Mesenchymal stem cell (in vitro differentiated cells and primary cell): ENCODE measurements around the gene PUS10.

ENCODE experiments used
- DNase-seq: peaks from one replicate; pipeline ENCODE4 v3.0.0-alpha.2; 2013
- H2AFZ ChIP-seq: one replicate; pipeline ENCODE4 v1.6.1; 2013; ENCODE audit warnings: low read depth, mild to moderate bottlenecking, control low read depth, inconsistent platforms, low read length, moderate library complexity
- H2AK5ac ChIP-seq: 2 replicates; pipeline ENCODE4 v1.6.1; 2013; ENCODE audit warnings: low read length, moderate library complexity, mild to moderate bottlenecking, inconsistent platforms; ENCODE audit not compliant: severe bottlenecking
- H2BK120ac ChIP-seq: one replicate; pipeline ENCODE4 v1.6.1; 2013; ENCODE audit warnings: low read depth, mild to moderate bottlenecking, inconsistent platforms, low read length, moderate library complexity
- H2BK12ac ChIP-seq, 2 experiments: one replicate each; pipeline ENCODE4 v1.6.1; 2013; ENCODE audit warnings: inconsistent platforms in 2 of 2, low read length in 2 of 2, mild to moderate bottlenecking in 2 of 2, moderate library complexity in 2 of 2, control low read depth in 1 of 2
- H2BK15ac ChIP-seq: one replicate; pipeline ENCODE4 v1.6.1; 2013; ENCODE audit warnings: mild to moderate bottlenecking, low read depth, inconsistent platforms; ENCODE audit not compliant: poor library complexity, severe bottlenecking
- H2BK5ac ChIP-seq: 2 replicates; pipeline ENCODE4 v1.6.1; 2013; ENCODE audit warnings: low read depth, mild to moderate bottlenecking, low read length, control low read depth, inconsistent platforms; ENCODE audit not compliant: poor library complexity, severe bottlenecking
- H3K14ac ChIP-seq, 2 experiments: one replicate each; pipeline ENCODE4 v1.6.1; 2013; ENCODE audit warnings: inconsistent platforms in 2 of 2, low read length in 2 of 2, control low read depth in 1 of 2, mild to moderate bottlenecking in 1 of 2, moderate library complexity in 1 of 2
- H3K18ac ChIP-seq, 2 experiments: one replicate each; pipeline ENCODE4 v1.6.1; 2013; ENCODE audit warnings: inconsistent platforms in 2 of 2, low read length in 2 of 2, control low read depth in 1 of 2, low read depth in 1 of 2, mild to moderate bottlenecking in 1 of 2
- H3K23ac ChIP-seq, 2 experiments: one replicate each; pipeline ENCODE4 v1.6.1; 2013; ENCODE audit warnings: inconsistent platforms in 2 of 2, low read length in 2 of 2, mild to moderate bottlenecking in 2 of 2, moderate library complexity in 2 of 2, control low read depth in 1 of 2
- H3K27ac ChIP-seq: 2 replicates; pipeline ENCODE4 v1.5.1; 2013; ENCODE audit warnings: mild to moderate bottlenecking, moderate library complexity, low read length, control low read depth, inconsistent platforms; ENCODE audit not compliant: poor library complexity, severe bottlenecking
- H3K27me3 ChIP-seq, 2 experiments: 2 replicates each; pipeline versions ENCODE4 v1.6.1 to v1.7.0; 2013; ENCODE audit warnings: low read length in 2 of 2, mild to moderate bottlenecking in 2 of 2, moderate library complexity in 2 of 2, control low read depth in 1 of 2, inconsistent platforms in 1 of 2; ENCODE audit not compliant: control insufficient read depth in 1 of 2, insufficient read depth in 1 of 2
- H3K36me3 ChIP-seq, 2 experiments: 2 replicates each; pipeline versions ENCODE4 v1.6.1 to v1.7.0; 2013; ENCODE audit warnings: low read length in 2 of 2, control low read depth in 1 of 2, inconsistent platforms in 1 of 2, low read depth in 1 of 2, mild to moderate bottlenecking in 1 of 2; ENCODE audit not compliant: insufficient read depth in 2 of 2, control insufficient read depth in 1 of 2
- H3K4ac ChIP-seq, 2 experiments: one replicate each; pipeline ENCODE4 v1.6.1; 2013; ENCODE audit warnings: inconsistent platforms in 2 of 2, low read length in 2 of 2, mild to moderate bottlenecking in 2 of 2, moderate library complexity in 2 of 2, control low read depth in 1 of 2, low read depth in 1 of 2
- H3K4me1 ChIP-seq: 2 replicates; pipeline ENCODE4 v1.6.1; 2013; ENCODE audit warnings: low read depth, low read length, control low read depth; ENCODE audit not compliant: control insufficient read depth, insufficient read depth
- H3K4me2 ChIP-seq: 2 replicates; pipeline ENCODE4 v1.6.1; 2013; ENCODE audit warnings: low read length, mild to moderate bottlenecking, inconsistent platforms; ENCODE audit not compliant: poor library complexity, severe bottlenecking
- H3K4me3 ChIP-seq, 2 experiments: 2 replicates each; pipeline versions ENCODE4 v1.5.1 to v1.7.0; 2013; ENCODE audit warnings: low read length in 2 of 2, mild to moderate bottlenecking in 2 of 2, control low read depth in 1 of 2, low read depth in 1 of 2; ENCODE audit not compliant: insufficient read depth in 1 of 2
- H3K79me1 ChIP-seq: replicated peaks from 2 replicates; pipeline ENCODE4 v1.6.1; 2013; ENCODE audit warnings: mild to moderate bottlenecking, control low read depth, low read length, inconsistent platforms; ENCODE audit not compliant: poor library complexity, severe bottlenecking
- H3K9ac ChIP-seq: 2 replicates; pipeline ENCODE4 v1.7.0; 2013; ENCODE audit warnings: mild to moderate bottlenecking, low read length, moderate library complexity
- H3K9me3 ChIP-seq: 2 replicates; pipeline ENCODE4 v1.7.0; 2013; ENCODE audit warnings: mild to moderate bottlenecking, low read length; ENCODE audit not compliant: control insufficient read depth
- H4K8ac ChIP-seq: one replicate; pipeline ENCODE4 v1.6.1; 2013; ENCODE audit warnings: inconsistent platforms, mild to moderate bottlenecking, low read length, moderate library complexity
- H4K91ac ChIP-seq: one replicate; pipeline ENCODE4 v1.6.1; 2013; ENCODE audit warnings: mild to moderate bottlenecking, low read length, inconsistent platforms
- WGBS: methylation state at CpG from one replicate; pipeline ENCODE4 v1.1.7; 2013; ENCODE audit warnings: mixed read lengths; 5-methylcytosine and 5-hydroxymethylcytosine counted together

The PUS10 gene

DNA sequence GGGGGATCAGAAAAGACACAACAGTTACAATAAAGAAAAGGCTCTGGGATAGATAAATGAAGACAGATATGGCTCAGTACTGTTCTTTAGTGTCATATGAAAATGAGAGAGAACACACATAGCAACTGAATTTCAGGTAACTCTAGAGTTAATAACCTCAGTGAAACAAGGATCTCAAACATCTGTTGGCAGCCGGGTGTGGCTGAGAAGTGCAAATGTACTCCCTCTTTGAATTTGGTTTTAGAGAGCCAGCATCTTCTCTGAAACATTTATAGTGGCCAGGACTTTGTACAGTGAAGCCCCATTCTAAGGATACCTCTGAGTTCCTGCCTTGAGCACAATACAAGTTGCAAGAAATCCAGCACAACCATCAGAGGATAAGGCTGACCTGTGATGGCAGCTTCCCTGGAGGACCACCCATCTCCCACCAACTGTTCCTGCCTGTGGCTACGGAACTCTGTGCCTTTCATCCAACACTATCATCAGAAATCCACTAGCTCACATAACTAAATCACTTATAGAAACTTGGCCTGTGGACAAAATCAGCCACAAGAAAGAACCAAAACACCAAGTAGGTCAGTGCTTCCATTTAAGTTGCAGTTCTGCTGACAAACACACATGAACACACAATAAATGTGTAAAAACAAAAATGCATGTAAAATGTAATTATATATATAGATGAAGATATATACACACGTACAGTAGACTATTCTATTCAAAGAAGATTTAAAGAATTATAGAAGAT lies 37.8 kb downstream of the PUS10 start:
- H3K9ac ChIP-seq, result no peak overlapping the region
- H2BK15ac ChIP-seq, result no peak overlapping the region
- no peak overlapping the region for H3K4me3 ChIP-seq
- no peak overlapping the region for H3K4me2 ChIP-seq
- H3K14ac ChIP-seq, result no peak overlapping the region
- no peak for DNase-seq
- no peak overlapping the region for H2AFZ ChIP-seq
- H3K79me1 ChIP-seq, result no peaks in the 10 kb centered on the region
- H3K27me3 ChIP-seq, result no peaks in the 10 kb centered on the region
- no peak overlapping the region for H2BK12ac ChIP-seq
- H3K4me1 ChIP-seq, result no peaks in the 10 kb centered on the region
- no peak overlapping the region for H2AK5ac ChIP-seq
- no peaks in the 10 kb centered on the region for H3K9me3 ChIP-seq
- no peak overlapping the region for H4K91ac ChIP-seq
- H3K27ac ChIP-seq, result no peak overlapping the region
- H3K36me3 ChIP-seq, result no peaks in the 10 kb centered on the region
- no peak overlapping the region for H2BK5ac ChIP-seq
- no peak overlapping the region for H3K18ac ChIP-seq
- no peak overlapping the region for H4K8ac ChIP-seq
- no peak overlapping the region for H2BK120ac ChIP-seq
- WGBS, result 93% methylated on average over 2 of the region's 3 CpGs
- no peak overlapping the region for H3K23ac ChIP-seq
- no peak overlapping the region for H3K4ac ChIP-seq

DNA sequence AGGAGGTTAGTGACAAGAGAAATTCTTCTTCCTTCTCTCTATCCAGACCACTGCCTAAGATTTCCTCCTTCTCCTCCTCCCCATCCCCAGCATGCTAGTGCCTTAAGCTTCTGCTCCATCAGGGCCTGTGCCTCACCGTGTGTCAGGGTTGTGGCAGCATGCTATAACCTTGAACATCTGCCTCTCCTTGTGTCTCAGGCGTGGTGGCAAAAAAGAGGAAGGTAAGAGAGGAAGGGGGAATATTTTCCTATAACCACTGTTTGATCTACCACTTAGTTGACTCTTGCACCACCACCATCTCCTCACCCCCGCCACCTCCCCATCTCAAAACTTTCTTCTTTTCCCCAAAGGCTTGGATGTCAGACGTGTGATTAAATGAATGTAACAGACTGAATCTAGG lies 38.8 kb downstream of the PUS10 start:
- no peak overlapping the region for H4K91ac ChIP-seq
- no peak overlapping the region for H3K9ac ChIP-seq
- H2BK5ac ChIP-seq, result no peak overlapping the region
- H3K4me2 ChIP-seq, result no peak overlapping the region
- no peak overlapping the region for H3K4me3 ChIP-seq
- no peak overlapping the region for H3K18ac ChIP-seq
- no peaks in the 10 kb centered on the region for H3K9me3 ChIP-seq
- no peak overlapping the region for H3K4ac ChIP-seq
- no peak overlapping the region for H2AK5ac ChIP-seq
- H2AFZ ChIP-seq, result no peak overlapping the region
- no peaks in the 10 kb centered on the region for H3K27me3 ChIP-seq
- no peaks in the 10 kb centered on the region for H3K36me3 ChIP-seq
- DNase-seq, result no peak
- H3K14ac ChIP-seq, result no peak overlapping the region
- no peak overlapping the region for H2BK15ac ChIP-seq
- no peaks in the 10 kb centered on the region for H3K4me1 ChIP-seq
- H2BK120ac ChIP-seq, result no peak overlapping the region
- no peak overlapping the region for H3K27ac ChIP-seq
- H3K79me1 ChIP-seq, result no peaks in the 10 kb centered on the region
- no peak overlapping the region for H3K23ac ChIP-seq
- WGBS, result no CpG with 5 or more reads among the region's 4 CpGs
- no peak overlapping the region for H2BK12ac ChIP-seq
- H4K8ac ChIP-seq, result no peak overlapping the region

DNA sequence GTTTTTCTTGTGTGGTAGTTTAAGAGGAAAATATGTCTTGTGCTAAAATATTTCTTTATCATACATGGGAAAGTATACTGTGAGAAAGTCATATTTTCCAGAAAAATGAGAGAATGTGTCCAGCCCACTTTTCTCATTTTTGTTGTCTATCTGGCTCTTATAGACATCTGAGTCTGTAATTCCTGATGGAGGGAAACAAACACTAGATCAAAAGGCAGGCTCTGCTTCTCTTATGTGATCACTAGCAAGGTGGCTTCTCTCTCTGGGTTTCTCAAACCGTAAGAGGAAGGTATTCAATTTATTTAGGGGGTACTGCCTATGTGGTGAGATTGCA lies 40.5 kb downstream of the PUS10 start:
- no peak overlapping the region for H2BK5ac ChIP-seq
- no peak overlapping the region for H3K4ac ChIP-seq
- no peak overlapping the region for H2BK15ac ChIP-seq
- H4K91ac ChIP-seq, result no peak overlapping the region
- H3K9ac ChIP-seq, result no peak overlapping the region
- H4K8ac ChIP-seq, result no peak overlapping the region
- no peak overlapping the region for H3K14ac ChIP-seq
- H3K4me2 ChIP-seq, result no peak overlapping the region
- 100% methylated on average over 1 of the region's 1 CpG for WGBS
- H3K27me3 ChIP-seq, result no peaks in the 10 kb centered on the region
- no peaks in the 10 kb centered on the region for H3K9me3 ChIP-seq
- no peaks in the 10 kb centered on the region for H3K4me1 ChIP-seq
- H2BK12ac ChIP-seq, result no peak overlapping the region
- no peak overlapping the region for H3K18ac ChIP-seq
- H3K79me1 ChIP-seq, result no peaks in the 10 kb centered on the region
- no peak overlapping the region for H3K4me3 ChIP-seq
- no peak overlapping the region for H3K23ac ChIP-seq
- no peak for DNase-seq
- no peak overlapping the region for H2AK5ac ChIP-seq
- no peak overlapping the region for H2BK120ac ChIP-seq
- no peaks in the 10 kb centered on the region for H3K36me3 ChIP-seq
- H2AFZ ChIP-seq, result no peak overlapping the region
- H3K27ac ChIP-seq, result no peak overlapping the region

DNA sequence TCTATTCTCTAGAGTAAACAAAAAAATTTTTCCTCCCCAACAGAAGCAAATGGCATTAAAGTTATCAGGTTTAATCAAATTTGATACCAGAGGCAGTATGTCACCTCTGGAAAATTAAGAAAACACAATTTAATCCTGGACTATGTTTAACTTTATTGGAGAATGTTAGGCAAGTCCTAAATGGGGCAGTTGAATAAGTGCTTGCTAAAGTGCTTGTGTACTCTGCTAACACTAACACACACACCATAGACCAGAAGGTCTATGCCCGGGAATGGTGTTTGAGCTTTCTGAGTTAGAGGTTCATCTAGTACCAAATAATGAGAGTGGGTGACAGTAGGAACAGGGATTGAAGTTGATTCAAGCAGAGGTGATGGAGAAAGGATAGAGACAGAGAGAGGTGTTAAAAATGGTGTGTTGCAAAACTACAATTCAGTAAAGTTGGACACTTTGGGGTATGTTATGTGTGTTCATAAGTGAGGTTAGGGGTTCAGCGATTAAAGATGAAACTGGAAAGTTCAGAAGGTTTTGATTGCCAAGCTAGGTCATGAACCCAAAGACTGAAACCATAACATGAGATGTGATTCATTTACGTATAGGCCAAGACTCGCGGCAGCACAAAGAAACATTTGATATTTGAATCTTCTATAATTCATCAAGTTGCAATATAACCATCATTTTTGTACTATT lies 41.0 kb downstream of the PUS10 start:
- Histone ChIP-seq H2BK15ac (no peak overlapping the region), H3K23ac (no peak overlapping the region), H3K36me3 (no peaks in the 10 kb centered on the region), H2AFZ (no peak overlapping the region), H3K9ac (no peak overlapping the region), H3K18ac (no peak overlapping the region), H2BK12ac (no peak overlapping the region), H3K27ac (no peak overlapping the region), H3K14ac (no peak overlapping the region), H3K4me2 (no peak overlapping the region), H2AK5ac (no peak overlapping the region), H4K8ac (no peak overlapping the region), H3K27me3 (no peaks in the 10 kb centered on the region), H2BK120ac (no peak overlapping the region), H3K79me1 (no peaks in the 10 kb centered on the region), H3K9me3 (no peaks in the 10 kb centered on the region), H3K4ac (no peak overlapping the region), H2BK5ac (no peak overlapping the region), H4K91ac (no peak overlapping the region), H3K4me3 (no peak overlapping the region), H3K4me1 (no peaks in the 10 kb centered on the region)
- no peak for DNase-seq
- 95% methylated on average over 2 of the region's 5 CpGs for WGBS
